ENCODE results near the gene CLCN1.

The CLCN1 gene

GRCh38 chr7:143296686-143297085 is 19.2 kb upstream of the CLCN1 start:
- DNase-seq = no peak

GRCh38 chr7:143299346-143299745 is 16.6 kb upstream of the CLCN1 start:
- DNase-seq = no peak

- DNase-seq = peak; percentile 80
Observed at GRCh38 chr7:143299840-143300239, 16.1 kb upstream of the CLCN1 start.

- no peak for DNase-seq
Observed at GRCh38 chr7:143300959-143301935, 14.7 kb upstream of the CLCN1 start.

- no peak for DNase-seq
Observed at GRCh38 chr7:143303733-143304132, 12.2 kb upstream of the CLCN1 start.

GRCh38 chr7:143304938-143305337 is 11.0 kb upstream of the CLCN1 start:
- no peak for DNase-seq

- DNase-seq = peak; percentile 83
Observed at GRCh38 chr7:143305423-143306070, 10.4 kb upstream of the CLCN1 start.

GRCh38 chr7:143308632-143309031 is 7.3 kb upstream of the CLCN1 start:
- DNase-seq = no peak

- no peak for DNase-seq
Observed at GRCh38 chr7:143314127-143314526, 1.8 kb upstream of the CLCN1 start.

- DNase-seq = no peak
Observed at GRCh38 chr7:143316492-143316891, 581 bp downstream of the CLCN1 start.

- DNase-seq = no peak
Observed at GRCh38 chr7:143318661-143319060, 2.8 kb downstream of the CLCN1 start.

- DNase-seq = no peak
Observed at GRCh38 chr7:143320620-143321019, 4.7 kb downstream of the CLCN1 start.

GRCh38 chr7:143321242-143321641 is 5.3 kb downstream of the CLCN1 start:
- no peak for DNase-seq

- no peak for DNase-seq
Observed at GRCh38 chr7:143321734-143322133, 5.8 kb downstream of the CLCN1 start.

- DNase-seq = no peak
Observed at GRCh38 chr7:143322760-143323633, 7.1 kb downstream of the CLCN1 start.

- DNase-seq = no peak
Observed at GRCh38 chr7:143323653-143324052, 7.7 kb downstream of the CLCN1 start.

GRCh38 chr7:143325240-143325639 is 9.3 kb downstream of the CLCN1 start:
- DNase-seq = no peak

GRCh38 chr7:143327903-143328302 is 12.0 kb downstream of the CLCN1 start:
- DNase-seq = no peak

GRCh38 chr7:143329471-143330170 is 13.7 kb downstream of the CLCN1 start:
- DNase-seq = peak; percentile 18

GRCh38 chr7:143331179-143331801 is 15.4 kb downstream of the CLCN1 start:
- DNase-seq = peak; percentile 36

- no peak for DNase-seq
Observed at GRCh38 chr7:143334244-143334643, 18.3 kb downstream of the CLCN1 start.

GRCh38 chr7:143337216-143337615 is 21.3 kb downstream of the CLCN1 start:
- peak; percentile 7 for DNase-seq
